ENCODE results near the gene ZW10. TPM values are rescaled to one million over a fixed set of nuclear protein-coding genes. Genes with fewer than 3 reads are reported as not detected.

ZW10 gene
- total RNA-seq, 1 experiment from 2014 or later: 18.9 TPM

DNA sequence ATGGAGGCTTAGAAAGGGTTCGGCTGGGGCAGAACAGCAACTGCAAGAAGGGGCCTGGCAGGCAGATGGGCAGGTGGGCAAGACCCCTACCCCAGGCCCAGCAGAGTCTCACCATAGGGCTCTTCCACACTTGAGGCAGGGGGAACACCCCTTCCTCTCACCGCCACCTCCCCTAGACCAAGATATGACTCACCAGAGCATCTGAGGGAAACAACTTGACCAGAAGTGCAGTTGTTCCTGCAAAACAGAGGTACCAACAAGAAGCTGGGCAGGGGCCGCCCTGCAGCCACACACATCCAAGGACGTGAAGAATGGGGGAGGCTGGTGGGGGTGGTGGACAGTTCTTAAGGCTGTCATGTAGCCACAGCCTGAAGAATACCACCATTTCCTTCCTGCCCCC is 78.3 kb downstream of the ZW10 start (continued):
- TF ChIP-seq, protein P1, sequence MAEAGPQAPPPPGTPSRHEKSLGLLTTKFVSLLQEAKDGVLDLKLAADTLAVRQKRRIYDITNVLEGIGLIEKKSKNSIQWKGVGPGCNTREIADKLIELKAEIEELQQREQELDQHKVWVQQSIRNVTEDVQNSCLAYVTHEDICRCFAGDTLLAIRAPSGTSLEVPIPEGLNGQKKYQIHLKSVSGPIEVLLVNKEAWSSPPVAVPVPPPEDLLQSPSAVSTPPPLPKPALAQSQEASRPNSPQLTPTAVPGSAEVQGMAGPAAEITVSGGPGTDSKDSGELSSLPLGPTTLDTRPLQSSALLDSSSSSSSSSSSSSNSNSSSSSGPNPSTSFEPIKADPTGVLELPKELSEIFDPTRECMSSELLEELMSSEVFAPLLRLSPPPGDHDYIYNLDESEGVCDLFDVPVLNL (CRISPR knock-in tag; IDR thresholded peaks at IDR 0.05; ENCODE audit: borderline replicate concordance, low read depth): no peak
- TF ChIP-seq, protein P2, sequence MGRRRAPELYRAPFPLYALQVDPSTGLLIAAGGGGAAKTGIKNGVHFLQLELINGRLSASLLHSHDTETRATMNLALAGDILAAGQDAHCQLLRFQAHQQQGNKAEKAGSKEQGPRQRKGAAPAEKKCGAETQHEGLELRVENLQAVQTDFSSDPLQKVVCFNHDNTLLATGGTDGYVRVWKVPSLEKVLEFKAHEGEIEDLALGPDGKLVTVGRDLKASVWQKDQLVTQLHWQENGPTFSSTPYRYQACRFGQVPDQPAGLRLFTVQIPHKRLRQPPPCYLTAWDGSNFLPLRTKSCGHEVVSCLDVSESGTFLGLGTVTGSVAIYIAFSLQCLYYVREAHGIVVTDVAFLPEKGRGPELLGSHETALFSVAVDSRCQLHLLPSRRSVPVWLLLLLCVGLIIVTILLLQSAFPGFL (CRISPR knock-in tag; IDR thresholded peaks at IDR 0.05; ENCODE audit: borderline replicate concordance): no peak
- TF ChIP-seq, protein P3, sequence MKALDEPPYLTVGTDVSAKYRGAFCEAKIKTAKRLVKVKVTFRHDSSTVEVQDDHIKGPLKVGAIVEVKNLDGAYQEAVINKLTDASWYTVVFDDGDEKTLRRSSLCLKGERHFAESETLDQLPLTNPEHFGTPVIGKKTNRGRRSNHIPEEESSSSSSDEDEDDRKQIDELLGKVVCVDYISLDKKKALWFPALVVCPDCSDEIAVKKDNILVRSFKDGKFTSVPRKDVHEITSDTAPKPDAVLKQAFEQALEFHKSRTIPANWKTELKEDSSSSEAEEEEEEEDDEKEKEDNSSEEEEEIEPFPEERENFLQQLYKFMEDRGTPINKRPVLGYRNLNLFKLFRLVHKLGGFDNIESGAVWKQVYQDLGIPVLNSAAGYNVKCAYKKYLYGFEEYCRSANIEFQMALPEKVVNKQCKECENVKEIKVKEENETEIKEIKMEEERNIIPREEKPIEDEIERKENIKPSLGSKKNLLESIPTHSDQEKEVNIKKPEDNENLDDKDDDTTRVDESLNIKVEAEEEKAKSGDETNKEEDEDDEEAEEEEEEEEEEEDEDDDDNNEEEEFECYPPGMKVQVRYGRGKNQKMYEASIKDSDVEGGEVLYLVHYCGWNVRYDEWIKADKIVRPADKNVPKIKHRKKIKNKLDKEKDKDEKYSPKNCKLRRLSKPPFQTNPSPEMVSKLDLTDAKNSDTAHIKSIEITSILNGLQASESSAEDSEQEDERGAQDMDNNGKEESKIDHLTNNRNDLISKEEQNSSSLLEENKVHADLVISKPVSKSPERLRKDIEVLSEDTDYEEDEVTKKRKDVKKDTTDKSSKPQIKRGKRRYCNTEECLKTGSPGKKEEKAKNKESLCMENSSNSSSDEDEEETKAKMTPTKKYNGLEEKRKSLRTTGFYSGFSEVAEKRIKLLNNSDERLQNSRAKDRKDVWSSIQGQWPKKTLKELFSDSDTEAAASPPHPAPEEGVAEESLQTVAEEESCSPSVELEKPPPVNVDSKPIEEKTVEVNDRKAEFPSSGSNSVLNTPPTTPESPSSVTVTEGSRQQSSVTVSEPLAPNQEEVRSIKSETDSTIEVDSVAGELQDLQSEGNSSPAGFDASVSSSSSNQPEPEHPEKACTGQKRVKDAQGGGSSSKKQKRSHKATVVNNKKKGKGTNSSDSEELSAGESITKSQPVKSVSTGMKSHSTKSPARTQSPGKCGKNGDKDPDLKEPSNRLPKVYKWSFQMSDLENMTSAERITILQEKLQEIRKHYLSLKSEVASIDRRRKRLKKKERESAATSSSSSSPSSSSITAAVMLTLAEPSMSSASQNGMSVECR (CRISPR knock-in tag; IDR thresholded peaks at IDR 0.05; ENCODE audit: borderline replicate concordance): no peak
- TF ChIP-seq KAT7 (CRISPR knock-in tag; IDR thresholded peaks at IDR 0.05; ENCODE audit: borderline replicate concordance): no peak

DNA sequence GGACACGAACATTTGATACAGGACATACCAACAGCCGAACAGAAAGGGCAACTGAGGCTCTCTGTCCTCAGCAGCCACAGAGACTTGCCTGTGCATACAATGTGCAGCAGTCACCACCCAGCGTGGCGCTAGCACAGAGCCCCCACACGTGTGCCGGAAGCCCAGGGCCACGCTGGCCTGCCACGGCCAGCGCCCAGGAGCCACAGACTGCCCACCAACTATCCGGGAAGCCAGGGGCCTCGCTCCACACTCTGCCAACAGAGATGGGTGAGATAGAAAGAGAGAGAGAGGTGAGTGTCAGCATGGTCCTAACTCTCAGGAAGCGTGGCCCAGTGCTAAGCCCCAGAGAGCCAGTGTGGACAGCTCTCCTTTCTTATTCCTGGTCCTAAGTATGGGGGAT is 79.1 kb downstream of the ZW10 start:
- DNase-seq (ENCODE audit: low spot score) (no peak), ATAC-seq (no peak)
- Mint-ChIP-seq H3K4me1 (no peaks in the 10 kb centered on the region), H3K4me3 (no peak overlapping the region), H3K27ac (no peak overlapping the region; the same call in 1 of the 2 replicates), H3K27me3 (ENCODE audit: low read depth) (no peaks in the 10 kb centered on the region), H3K36me3 (no peaks in the 10 kb centered on the region), H3K9me3 (no peaks in the 10 kb centered on the region)
- CTCF ChIA-PET: no interaction called here
- POLR2A ChIA-PET: no interaction called here
- TF ChIP-seq JAZF1 (CRISPR knock-in tag; IDR thresholded peaks at IDR 0.05) (no peak), EMX1 (CRISPR knock-in tag; IDR thresholded peaks at IDR 0.05) (no peak), NFE2L1 (CRISPR knock-in tag; IDR thresholded peaks at IDR 0.05) (no peak), ZNF396 (CRISPR knock-in tag; IDR thresholded peaks at IDR 0.05; ENCODE audit: borderline replicate concordance) (no peak), SMAD3 (CRISPR knock-in tag; IDR thresholded peaks at IDR 0.05; ENCODE audit: borderline replicate concordance) (no peak)
- TF ChIP-seq, protein P4, sequence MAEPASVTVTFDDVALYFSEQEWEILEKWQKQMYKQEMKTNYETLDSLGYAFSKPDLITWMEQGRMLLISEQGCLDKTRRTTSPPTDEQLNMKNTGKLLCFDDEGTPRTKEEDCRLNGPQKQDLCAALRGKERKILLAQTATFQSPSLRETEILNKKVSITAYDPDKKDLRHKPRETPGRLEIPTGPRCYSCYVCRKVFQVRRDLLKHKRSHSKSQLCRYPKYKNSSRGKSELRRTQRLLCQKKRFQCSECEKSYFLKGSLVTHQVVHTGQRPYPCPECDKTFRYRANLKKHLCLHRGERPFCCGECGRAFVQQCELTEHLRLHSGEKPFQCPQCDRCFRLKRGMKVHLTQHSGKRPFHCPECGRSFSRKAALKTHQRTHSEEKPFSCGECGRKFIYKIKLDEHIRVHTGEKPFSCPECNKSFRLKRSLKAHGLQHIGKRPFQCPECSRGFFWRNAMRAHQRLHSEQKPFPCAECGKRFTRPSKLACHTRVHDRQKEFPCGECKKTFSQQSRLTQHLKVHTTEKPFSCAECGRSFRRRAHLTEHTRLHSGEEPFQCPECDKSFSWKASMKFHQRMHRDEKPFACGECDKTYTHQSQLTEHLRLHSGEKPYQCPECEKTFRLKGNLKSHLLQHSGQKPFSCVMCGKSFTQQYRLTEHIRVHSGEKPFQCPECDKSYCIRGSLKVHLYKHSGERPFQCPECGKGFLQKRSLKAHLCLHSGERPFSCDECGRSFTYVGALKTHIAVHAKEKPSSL (CRISPR knock-in tag; conservative IDR thresholded peaks at IDR 0.05): no peak
- TF ChIP-seq, protein P5, sequence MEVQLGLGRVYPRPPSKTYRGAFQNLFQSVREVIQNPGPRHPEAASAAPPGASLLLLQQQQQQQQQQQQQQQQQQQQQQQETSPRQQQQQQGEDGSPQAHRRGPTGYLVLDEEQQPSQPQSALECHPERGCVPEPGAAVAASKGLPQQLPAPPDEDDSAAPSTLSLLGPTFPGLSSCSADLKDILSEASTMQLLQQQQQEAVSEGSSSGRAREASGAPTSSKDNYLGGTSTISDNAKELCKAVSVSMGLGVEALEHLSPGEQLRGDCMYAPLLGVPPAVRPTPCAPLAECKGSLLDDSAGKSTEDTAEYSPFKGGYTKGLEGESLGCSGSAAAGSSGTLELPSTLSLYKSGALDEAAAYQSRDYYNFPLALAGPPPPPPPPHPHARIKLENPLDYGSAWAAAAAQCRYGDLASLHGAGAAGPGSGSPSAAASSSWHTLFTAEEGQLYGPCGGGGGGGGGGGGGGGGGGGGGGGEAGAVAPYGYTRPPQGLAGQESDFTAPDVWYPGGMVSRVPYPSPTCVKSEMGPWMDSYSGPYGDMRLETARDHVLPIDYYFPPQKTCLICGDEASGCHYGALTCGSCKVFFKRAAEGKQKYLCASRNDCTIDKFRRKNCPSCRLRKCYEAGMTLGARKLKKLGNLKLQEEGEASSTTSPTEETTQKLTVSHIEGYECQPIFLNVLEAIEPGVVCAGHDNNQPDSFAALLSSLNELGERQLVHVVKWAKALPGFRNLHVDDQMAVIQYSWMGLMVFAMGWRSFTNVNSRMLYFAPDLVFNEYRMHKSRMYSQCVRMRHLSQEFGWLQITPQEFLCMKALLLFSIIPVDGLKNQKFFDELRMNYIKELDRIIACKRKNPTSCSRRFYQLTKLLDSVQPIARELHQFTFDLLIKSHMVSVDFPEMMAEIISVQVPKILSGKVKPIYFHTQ (CRISPR knock-in tag; IDR thresholded peaks at IDR 0.05): no peak
- TF ChIP-seq, protein P6, sequence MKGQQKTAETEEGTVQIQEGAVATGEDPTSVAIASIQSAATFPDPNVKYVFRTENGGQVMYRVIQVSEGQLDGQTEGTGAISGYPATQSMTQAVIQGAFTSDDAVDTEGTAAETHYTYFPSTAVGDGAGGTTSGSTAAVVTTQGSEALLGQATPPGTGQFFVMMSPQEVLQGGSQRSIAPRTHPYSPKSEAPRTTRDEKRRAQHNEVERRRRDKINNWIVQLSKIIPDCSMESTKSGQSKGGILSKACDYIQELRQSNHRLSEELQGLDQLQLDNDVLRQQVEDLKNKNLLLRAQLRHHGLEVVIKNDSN (CRISPR knock-in tag; IDR thresholded peaks at IDR 0.05): no peak

Data from WTC11 (cell line).